Measurements from ENCODE around the gene GLRX3.

GLRX3 gene

GRCh38 chr10:130190055-130190736 lies 54.0 kb downstream of the GLRX3 start:
- no peak overlapping the region for H3K4me3 ChIP-seq (IDR thresholded peaks at IDR 0.05; ENCODE audit: insufficient read depth, low read depth, low read length)

DNA sequence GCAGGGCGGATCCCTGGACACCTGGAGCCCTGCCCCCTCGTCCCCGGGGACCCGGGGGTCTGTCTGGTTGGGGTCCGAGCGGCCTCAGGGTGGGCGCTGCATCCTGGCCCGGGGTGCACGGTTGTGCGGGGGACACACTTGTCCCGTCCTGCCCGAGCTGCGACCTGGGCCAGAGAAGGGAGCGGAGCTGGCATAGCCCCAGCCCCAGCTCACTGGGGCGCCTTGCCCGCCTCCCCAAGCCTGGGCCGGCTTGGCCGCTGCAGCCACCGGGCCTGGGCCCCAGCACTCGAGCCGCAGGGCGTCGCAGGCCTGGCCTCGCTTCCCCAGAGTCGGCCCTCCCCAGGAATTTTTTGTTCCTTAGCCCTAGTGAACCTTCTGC lies 54.5 kb downstream of the GLRX3 start:
- TF ChIP-seq, protein P1, sequence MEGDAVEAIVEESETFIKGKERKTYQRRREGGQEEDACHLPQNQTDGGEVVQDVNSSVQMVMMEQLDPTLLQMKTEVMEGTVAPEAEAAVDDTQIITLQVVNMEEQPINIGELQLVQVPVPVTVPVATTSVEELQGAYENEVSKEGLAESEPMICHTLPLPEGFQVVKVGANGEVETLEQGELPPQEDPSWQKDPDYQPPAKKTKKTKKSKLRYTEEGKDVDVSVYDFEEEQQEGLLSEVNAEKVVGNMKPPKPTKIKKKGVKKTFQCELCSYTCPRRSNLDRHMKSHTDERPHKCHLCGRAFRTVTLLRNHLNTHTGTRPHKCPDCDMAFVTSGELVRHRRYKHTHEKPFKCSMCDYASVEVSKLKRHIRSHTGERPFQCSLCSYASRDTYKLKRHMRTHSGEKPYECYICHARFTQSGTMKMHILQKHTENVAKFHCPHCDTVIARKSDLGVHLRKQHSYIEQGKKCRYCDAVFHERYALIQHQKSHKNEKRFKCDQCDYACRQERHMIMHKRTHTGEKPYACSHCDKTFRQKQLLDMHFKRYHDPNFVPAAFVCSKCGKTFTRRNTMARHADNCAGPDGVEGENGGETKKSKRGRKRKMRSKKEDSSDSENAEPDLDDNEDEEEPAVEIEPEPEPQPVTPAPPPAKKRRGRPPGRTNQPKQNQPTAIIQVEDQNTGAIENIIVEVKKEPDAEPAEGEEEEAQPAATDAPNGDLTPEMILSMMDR (conservative IDR thresholded peaks at IDR 0.05; ENCODE audit: low read depth, low read length): no peak
- no peak overlapping the region for H3K4me3 ChIP-seq (IDR thresholded peaks at IDR 0.05; ENCODE audit: insufficient read depth, low read depth, low read length)
- H4K20me1 ChIP-seq (ENCODE audit: insufficient read depth): no peaks in the 10 kb centered on the region
- H3K27me3 ChIP-seq (ENCODE audit: insufficient read depth, low read depth): peaks cover 4% of the 10 kb centered on the region; the same call in 1 of the 2 replicates
- no peaks in the 10 kb centered on the region for H3K36me3 ChIP-seq (ENCODE audit: insufficient read depth)
- H3K9ac ChIP-seq: no peak overlapping the region
- no peak overlapping the region for H2AFZ ChIP-seq (ENCODE audit: low read depth)
- H3K4me2 ChIP-seq: peak overlapping the region; percentile 54
- no peak overlapping the region for H3K27ac ChIP-seq
- no peaks in the 10 kb centered on the region for H3K79me2 ChIP-seq (ENCODE audit: insufficient read depth, low read depth)
- H3K4me1 ChIP-seq (ENCODE audit: low read depth, poor library complexity, severe bottlenecking): no peaks in the 10 kb centered on the region

More at GRCh38 chr10:130190055-130190736, 54.0 kb downstream of the GLRX3 start:
- H3K27ac ChIP-seq: no peak overlapping the region
- H3K36me3 ChIP-seq (ENCODE audit: insufficient read depth): no peaks in the 10 kb centered on the region
- no peaks in the 10 kb centered on the region for H3K79me2 ChIP-seq (ENCODE audit: insufficient read depth, low read depth)
- no peak overlapping the region for H3K9ac ChIP-seq
- H3K4me1 ChIP-seq (ENCODE audit: low read depth, poor library complexity, severe bottlenecking): no peaks in the 10 kb centered on the region
- TF ChIP-seq, protein P1 (conservative IDR thresholded peaks at IDR 0.05; ENCODE audit: low read depth, low read length): peak; percentile 76
- H3K4me2 ChIP-seq: peak overlapping the region; percentile 54
- no peak overlapping the region for H2AFZ ChIP-seq (ENCODE audit: low read depth)
- peaks cover 4% of the 10 kb centered on the region; the same call in 1 of the 2 replicates for H3K27me3 ChIP-seq (ENCODE audit: insufficient read depth, low read depth)
- H4K20me1 ChIP-seq (ENCODE audit: insufficient read depth): no peaks in the 10 kb centered on the region

DNA sequence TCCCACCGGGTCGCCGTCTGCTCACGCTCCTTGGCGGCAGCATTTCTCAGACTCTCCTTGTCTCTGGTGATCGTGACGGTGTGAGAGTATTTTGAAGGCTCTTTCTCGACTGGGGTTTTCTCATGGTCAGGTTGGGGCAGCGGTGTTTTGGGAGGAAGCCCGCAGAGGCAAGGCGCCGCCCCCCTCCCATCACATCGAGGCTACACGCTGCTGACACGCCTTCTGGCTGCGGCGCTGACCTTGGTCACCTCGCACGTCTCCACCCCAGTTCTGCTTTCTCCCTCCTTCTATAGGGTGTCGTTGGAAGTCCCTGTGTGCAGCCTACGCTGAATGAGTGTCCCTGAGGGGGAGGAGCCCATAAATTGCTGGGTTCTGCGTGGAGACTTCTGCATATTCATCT lies 55.2 kb downstream of the GLRX3 start:
- H3K79me2 ChIP-seq (ENCODE audit: insufficient read depth, low read depth): no peaks in the 10 kb centered on the region
- peaks cover 4% of the 10 kb centered on the region; the same call in 1 of the 2 replicates for H3K27me3 ChIP-seq (ENCODE audit: insufficient read depth, low read depth)
- H3K4me2 ChIP-seq: no peak overlapping the region
- H4K20me1 ChIP-seq (ENCODE audit: insufficient read depth): no peaks in the 10 kb centered on the region
- no peaks in the 10 kb centered on the region for H3K4me1 ChIP-seq (ENCODE audit: low read depth, poor library complexity, severe bottlenecking)
- no peak overlapping the region for H3K9ac ChIP-seq
- TF ChIP-seq, protein P1 (conservative IDR thresholded peaks at IDR 0.05; ENCODE audit: low read depth, low read length): no peak
- no peak overlapping the region for H3K4me3 ChIP-seq (IDR thresholded peaks at IDR 0.05; ENCODE audit: insufficient read depth, low read depth, low read length)
- no peak overlapping the region for H3K27ac ChIP-seq
- no peaks in the 10 kb centered on the region for H3K36me3 ChIP-seq (ENCODE audit: insufficient read depth)
- H2AFZ ChIP-seq (ENCODE audit: low read depth): no peak overlapping the region

DNA sequence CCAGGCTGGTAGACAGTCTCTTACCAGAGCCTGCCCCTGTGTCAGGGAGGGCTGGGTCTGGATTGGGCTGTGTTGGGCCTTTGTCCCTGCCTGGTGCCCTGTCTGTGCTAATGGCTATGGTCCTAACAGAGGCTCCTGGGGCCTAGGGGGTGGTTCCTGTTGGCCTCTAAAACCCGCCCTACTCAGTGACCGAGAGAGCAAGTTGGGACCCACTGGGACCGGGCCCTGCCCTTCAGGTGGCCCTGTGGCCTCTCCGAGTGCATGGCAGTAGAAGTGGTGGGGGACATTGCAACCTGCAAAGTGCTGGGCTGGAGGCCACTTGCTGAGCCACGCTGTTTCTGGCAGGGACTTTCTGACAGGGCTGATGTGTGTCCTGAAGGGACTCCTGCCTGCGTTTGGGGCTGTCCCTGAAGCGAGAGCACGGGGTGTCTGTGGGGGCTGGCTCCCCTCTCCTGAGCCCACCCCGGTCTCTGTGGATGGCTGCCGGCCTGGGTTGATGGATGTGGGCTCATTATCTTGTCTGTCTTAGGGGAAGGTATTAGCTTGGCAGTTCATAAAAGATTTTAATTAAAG lies 56.2 kb downstream of the GLRX3 start:
- H3K4me2 ChIP-seq: no peak overlapping the region
- no peaks in the 10 kb centered on the region for H3K36me3 ChIP-seq (ENCODE audit: insufficient read depth)
- no peaks in the 10 kb centered on the region for H3K4me1 ChIP-seq (ENCODE audit: low read depth, poor library complexity, severe bottlenecking)
- H3K9ac ChIP-seq: no peak overlapping the region
- no peaks in the 10 kb centered on the region for H4K20me1 ChIP-seq (ENCODE audit: insufficient read depth)
- no peaks in the 10 kb centered on the region for H3K79me2 ChIP-seq (ENCODE audit: insufficient read depth, low read depth)
- no peak overlapping the region for H3K4me3 ChIP-seq (IDR thresholded peaks at IDR 0.05; ENCODE audit: insufficient read depth, low read depth, low read length)
- no peak overlapping the region for H3K27ac ChIP-seq
- H2AFZ ChIP-seq (ENCODE audit: low read depth): no peak overlapping the region
- peaks cover 4% of the 10 kb centered on the region; the same call in 1 of the 2 replicates for H3K27me3 ChIP-seq (ENCODE audit: insufficient read depth, low read depth)
- TF ChIP-seq, protein P1 (conservative IDR thresholded peaks at IDR 0.05; ENCODE audit: low read depth, low read length): no peak
